Stimulated activated CD8-positive, alpha-beta memory T cell treated with anti-CD3 and anti-CD28 coated beads, Interleukin-4, amount 100 ng/mL, for 48 hours (primary cell): ENCODE data around the gene LARGE1.
"Not testable (repeated sequence)": the region's sequence is repeated elsewhere in the genome, so short reads cannot be mapped to it uniquely, and the experiment has no call there.

ENCODE experiments used
- DNase-seq: peaks from one replicate; pipeline ENCODE4 v3.0.0-alpha.2; 2020

The LARGE1 gene

DNA sequence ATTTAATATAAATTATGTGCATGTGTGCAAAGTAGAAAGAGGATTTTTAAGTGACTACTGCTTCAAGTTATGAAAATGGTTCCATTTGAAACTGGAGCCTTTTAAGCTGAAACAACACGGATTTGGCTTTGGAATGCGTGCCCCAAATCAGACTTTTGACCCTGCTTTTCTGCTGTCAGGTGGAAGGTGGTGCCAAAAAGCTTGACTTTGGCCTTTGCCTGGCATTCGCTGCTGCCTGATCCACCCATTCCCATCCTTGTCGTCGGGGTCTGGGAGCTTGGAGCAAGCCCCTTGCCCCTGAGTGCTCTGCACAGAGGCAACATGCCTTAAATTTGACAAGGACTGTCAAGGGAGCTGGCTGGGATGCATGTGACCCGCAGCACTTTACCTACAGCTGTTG is 526.8 kb downstream of the LARGE1 start:
- no peak for DNase-seq

DNA sequence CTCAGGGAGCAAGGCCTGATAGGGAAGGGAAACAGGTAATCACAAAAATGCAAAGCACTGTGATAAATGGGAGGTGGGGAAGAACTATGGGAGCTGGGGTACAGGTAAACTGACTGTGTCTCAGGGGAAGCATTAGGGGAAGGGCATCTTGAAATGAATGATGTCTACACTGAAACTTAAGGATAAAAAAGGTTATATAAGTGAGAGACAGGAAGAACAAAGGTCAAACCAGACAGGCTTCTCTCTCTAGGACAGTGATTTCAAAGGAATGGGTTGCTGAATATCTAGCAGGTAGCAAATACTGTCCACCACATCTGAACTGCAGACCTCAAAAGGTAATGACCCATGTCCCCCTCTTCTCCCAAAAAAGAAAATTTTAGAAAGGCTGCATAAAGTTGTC is 529.0 kb downstream of the LARGE1 start:
- DNase-seq: no peak

DNA sequence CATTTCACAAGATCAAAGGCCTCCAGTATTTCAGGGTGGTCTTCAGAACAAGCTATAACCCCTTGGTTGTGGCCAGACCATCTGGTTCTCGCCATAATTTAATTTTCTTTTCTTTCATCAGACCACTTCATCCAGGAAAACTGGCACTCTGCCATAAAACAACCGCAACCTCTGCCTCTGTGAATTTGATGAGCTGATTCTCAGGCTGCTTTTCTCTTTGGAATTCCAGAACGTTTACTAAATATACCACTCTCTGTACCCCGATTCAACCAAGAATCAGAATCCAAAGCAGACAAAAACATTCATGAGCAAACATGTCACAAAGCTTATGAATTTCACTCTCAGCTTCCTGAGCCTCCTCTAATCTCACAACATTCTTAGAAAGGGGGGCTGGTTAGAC is 530.3 kb downstream of the LARGE1 start:
- no peak for DNase-seq

DNA sequence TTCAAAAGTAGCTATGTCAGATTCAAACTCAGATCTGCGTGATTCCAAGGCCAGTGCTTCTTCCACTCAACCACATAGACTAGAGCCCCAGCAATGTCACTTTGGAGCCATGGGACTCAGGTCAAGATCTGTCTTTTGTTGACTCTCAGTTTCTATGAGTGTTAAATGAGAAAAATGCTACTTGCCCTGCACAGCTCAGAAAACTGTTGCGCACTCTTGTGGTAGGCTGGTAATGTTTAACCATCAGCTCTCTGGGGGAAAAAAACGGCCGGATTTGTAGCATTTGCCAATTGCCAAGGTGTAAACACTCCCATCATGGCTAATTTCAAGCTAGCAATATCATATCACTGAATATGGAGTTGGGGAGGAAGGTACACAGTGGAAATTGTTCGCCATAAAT is 534.0 kb downstream of the LARGE1 start:
- no peak for DNase-seq

DNA sequence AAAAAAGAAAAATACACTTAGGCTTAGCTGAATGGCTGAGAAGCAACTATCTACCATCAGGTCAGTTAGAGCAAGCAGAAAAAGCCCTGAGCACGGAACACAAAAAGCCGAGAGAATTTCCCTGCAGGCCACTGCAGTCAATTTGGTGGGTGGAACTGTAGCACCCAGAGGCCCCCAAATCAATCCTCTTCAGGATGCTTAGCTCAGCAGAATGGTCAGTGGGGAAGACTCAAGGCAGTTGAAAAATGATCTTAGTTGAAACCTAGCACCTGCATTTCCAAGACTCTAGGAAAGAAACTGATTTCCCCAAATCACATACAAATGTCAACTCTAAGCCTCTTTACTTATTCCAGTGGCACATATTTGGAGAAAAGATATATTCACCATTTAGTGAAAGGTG is 534.7 kb downstream of the LARGE1 start:
- DNase-seq: no peak

DNA sequence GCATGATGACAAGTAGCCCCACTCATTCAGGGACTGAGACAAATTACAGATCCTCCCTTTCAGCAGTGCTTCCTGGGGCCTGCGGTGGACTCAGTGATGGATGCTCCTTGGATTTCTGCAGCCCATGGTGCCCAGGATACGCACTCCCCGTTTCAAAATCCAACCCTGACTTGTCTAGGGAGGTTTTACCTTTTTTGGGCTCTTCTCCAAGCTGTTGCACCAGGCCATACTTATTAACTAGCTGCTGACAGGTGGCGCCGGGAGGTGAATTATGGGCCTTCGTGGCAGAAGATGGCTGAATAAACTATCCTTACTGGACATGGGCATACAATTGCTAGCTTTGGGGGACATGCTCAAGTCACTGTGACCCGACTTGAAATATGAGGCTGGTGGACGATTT is 537.8 kb downstream of the LARGE1 start:
- no peak for DNase-seq

DNA sequence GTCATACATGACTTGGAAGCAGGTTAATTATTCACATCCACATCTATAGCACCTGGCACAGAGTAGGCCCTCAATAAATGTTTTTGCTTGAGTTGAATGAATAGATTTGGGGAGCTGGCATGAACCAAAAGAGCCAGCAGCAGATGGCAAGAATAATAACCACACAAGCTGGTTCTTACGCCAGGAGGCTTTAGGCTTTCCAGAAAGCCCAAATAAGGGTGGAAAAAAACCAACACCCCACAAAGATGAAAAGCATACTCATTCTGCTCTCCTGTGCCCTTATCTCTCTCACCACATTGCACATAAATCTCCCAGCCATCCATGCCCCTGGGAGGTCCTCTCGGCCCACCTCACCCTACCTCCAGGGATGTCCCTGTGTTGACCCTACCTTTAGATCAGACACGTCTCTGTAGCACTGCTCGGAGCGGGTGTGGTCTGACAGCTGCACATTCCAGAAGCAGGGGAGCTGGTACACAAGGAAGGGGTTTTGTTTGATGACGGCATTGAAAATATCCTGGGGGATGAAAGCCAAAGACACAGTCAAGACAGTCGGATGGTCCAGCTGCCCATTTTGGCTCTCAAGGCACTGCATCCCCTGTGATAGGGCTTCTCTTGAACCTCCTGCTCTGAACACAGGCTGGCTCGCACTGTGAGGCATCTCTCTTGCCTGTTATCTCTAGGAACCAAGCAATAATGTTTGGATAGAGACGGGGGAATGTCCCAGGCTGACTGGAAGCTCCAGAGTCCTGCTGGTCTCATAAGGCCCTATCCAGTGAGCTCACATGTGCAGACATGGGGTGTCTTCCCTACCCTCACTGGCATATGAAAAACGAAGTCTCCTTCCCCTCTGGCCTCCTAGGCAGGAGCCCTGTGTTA is 538.5 kb downstream of the LARGE1 start:
- DNase-seq: no peak

DNA sequence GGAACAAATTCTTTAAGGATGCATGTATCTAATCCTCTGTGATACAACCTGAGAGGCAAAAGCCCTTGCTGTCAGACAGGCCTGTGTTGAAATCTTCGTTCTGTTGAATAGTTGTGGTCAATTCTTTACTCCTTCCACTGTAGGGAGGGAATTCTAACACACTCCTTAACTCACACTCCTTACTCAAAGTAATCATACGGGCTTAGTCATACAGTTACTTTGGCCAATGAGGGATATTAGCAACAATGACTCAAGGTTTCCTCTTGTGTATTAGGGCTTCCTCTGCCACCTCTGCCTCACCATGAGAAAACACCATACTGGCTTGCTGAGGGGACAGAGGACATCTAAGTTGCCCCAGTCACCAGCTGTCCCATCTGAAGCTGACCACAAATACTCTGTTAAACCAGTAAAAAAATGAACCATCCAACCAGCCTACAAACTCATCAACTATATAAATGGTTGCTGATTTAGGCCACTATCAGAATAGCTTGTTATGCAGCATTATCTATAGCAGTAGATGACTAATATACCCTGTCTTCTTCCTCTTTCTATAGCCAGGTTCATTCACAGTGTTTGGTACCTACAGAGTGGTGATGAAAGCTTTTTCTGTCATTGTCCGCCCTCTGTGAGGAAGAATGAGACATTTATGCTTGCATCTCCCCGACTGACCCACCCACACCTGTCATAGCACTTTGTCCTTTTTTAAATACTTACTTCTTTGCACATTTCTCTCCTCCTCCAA is 539.3 kb downstream of the LARGE1 start:
- DNase-seq: no peak

DNA sequence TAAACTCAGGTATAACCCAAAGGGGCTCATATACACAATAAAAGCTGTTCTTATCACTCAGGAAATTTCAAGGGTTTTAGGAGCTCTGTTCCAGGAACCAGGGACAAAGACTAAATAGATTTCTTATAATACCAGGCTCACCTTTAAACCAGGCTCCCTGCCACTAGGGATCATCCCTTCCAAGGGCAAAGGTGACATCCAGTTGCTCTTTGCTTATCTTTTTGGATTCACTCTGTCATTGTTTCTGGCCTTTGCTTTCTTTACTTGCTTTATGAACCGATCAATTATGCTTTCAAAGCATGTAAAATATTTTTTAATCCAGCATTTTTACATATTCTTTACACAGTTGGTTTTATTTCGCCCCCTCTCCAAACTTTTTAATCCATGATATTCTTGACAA is 540.4 kb downstream of the LARGE1 start:
- DNase-seq: no peak

DNA sequence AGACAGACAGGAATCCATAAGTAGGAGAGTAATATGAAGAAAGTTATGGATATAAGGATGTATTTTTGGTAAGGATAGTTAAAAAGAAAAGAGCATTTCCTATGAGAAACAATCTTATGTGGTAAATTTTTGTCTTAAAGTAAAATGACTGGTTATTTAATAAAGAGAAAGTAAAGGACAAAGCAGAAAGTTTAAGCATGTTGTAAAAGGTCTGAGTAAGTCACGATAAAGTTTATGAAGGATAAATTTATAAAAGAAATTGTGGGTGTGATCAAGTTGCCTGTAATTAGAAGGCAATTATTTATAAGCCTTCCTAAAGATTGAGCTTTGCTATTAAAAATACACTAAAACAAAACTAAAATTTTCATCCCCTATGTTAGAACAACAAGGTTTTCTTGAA is 547.4 kb downstream of the LARGE1 start:
- no peak for DNase-seq

DNA sequence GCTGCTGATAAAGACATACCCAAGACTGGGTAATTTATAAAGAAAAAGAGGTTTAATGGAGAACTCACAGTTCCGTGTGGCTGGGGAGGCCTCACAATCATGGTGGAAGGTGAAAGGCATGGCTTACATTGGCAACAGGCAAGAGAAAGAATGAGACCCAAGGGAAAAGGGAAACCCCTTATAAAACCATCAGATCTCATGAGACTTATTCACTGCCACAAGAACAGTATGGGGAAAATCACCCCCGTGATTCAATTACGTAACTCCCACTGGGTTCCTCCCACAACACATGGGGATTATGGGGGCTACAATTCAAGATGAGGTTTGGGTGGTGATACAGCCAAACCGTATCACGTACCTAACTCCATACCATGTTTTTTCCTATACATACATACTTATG is 557.0 kb downstream of the LARGE1 start:
- not testable (repeated sequence) for DNase-seq

DNA sequence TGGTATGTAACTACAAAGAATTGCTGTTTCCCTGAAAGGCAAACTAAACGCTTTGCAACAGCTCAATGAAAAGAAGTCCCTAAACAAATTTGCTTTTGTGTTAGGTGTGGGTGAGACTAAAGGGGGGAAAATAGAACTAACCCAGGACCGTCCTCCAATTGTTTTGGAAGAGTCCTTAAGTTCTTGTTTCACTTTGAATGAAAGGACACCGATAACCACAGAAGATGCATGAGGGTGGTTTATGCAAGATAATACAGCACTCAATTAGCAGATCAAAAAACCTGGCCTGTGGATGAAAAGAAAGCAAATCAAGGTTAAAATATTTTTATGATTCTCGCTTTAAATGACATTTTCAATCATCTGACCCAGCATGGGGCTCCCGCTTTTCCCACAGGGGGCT is 557.6 kb downstream of the LARGE1 start:
- DNase-seq: no peak

DNA sequence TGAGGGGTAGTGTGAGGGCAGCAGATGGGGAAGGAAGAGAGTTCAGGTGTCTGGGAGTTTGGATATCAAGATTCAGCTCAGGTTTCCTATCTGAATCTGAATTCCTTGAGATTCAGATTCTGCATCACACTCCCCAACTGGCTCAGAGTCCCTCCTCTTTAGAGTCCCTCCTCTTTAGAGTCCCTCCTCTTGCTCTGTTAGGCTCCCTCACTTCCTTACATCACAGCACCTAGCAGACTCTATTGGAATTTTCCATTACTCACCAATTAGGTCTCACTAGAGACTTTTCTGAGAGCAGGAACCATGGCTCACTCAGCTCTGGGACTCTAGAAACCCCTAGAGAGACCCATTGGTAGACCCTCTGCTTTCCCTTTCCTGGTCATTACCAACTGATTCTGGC is 558.7 kb downstream of the LARGE1 start:
- no peak for DNase-seq

DNA sequence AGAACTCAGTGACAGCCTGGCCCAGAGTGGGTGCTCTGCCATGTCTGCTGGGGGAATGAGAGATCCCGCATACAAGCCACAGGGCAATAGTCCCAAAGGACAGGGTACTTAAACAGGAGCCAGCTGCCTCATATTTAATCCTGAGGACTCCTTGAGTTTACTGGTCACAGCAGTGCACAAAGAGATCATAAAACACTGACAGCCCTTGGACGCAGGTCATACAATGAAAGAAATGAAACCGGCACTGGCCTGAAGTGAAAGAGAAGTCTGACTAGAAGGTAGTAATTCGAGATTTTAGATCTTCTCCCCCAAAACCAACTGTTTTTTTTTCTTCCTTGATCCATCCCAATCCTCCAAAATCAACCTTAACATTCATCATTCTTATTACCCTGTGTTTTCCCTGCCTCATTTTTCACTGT is 562.3 kb downstream of the LARGE1 start:
- no peak for DNase-seq

DNA sequence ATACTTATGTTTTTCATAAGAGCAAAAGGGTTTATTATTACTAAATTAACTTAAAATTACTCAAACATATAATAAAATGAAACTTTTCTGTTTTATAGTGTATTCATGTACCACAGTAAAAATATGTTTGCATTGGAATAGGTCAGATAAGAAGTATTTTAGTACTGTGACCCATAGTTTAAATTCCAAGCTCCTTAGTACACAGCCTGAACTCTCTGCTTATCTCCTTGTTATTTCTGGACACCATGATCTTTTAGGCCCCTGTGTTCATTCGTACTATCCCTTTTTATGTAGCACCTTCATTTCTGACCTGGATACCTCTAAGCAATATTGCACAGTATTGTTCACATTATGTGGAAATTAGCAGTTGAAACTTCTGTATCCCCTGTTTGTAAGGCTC is 565.3 kb downstream of the LARGE1 start:
- no peak for DNase-seq

DNA sequence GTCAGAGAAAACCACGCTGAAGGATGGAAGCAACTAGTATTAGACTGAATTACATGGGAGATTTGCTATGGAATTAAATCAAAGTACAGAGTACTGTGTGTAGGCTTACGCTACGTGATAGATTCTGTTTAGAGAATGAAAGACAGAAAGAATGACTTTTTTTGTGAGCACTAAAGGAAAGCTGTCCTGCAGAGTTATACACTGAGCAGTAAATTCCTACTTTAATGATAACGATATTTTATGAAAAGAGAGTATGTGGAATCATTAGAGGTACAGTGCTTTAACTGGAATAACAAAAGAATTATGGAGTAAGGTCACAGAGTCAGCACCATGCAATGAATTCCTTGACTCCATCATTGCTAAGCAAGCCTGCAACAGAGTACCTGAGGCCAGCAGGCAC is 566.8 kb downstream of the LARGE1 start:
- no peak for DNase-seq

DNA sequence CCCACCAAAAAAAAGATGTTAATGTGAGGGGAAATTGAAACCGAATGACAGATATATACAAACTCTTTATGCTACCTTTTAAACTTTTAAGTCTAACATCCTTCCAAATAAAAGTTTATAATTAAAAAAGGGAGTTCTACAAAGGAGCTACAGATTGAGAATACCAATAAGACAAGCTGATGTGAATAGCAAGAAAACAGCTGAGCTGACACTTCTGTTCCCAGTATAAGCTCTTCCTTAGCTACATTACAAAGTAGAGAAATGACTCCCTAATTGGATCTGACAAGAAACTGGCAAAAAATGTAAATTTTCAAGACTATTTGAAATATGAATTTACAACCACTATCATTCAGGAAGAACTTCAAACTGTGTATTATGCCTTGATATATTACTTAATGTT is 567.5 kb downstream of the LARGE1 start:
- no peak for DNase-seq

DNA sequence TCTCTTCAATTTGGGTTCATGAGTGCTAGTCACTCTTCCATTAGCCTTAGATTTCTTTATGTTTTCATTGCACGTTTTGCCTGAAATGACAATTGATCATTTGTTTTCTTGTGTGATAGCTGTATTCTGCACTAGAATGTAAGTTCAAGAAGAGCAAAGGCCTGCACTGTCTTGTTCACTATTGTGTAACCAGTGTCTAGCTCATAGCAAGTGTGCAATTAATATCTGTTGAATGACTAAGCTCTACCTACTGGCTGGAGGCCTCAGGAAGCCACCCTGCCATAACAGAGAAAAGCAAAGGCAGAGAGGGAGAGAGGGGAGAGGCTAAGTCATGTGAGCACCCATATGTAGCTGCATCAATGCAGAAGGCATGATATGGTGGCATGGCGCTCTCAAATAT is 569.3 kb downstream of the LARGE1 start:
- no peak for DNase-seq

DNA sequence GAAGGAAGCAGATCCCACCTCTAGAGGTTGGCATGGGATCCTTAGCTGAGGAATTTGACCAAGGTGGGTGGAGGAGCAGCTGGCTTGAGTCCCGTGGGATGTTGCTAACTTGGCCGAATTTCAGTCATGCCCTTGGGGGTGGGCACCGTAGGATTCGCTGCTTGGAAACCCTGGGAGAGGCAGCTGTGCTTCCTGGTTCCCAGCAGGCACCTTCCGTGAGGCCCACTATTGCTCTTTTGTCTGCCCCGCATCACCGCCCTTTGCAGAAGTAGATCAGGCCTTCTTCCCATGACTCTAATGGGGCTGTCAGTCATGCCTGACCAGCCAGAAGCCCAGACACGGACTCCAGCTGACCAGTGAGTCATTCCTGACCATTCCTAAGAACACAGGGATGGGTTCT is 569.8 kb downstream of the LARGE1 start:
- no peak for DNase-seq

DNA sequence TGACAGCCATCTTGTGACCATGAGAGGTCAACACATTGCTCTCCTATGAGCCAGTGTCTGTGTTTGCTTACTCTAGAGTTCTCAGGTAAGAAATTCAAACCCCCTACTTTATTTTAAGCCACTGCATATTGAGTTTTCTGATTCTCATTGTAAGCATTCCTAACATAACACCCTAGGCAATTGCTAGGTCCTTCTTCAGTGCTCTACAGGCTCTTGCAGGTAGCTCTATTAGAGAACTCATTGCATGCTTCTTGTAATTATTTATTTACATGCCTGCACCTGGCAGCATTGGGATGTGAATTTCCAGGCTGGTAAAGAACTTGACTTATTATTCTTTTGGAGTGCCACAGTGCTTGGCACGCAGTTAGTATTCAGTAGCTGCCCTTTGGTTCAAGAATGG is 573.3 kb downstream of the LARGE1 start:
- no peak for DNase-seq

DNA sequence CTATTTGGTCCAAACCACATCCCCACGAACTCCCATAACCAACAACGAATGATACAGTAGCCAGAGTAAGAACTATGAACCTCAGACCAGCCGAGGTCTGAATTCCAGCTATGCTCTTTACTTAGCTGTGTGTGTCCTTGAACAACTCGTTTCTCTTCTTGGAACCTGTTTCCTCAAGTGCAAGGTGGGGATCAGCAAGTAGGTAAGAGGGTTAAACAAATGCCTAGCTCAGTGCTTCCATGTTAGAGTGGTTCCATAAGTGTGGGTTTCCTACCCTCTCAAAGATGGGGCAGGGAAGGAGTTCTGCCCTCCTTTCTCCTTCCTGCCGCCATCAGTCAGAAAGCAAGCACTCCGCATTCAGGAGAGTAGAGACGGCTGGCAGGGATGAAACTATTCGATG is 578.7 kb downstream of the LARGE1 start:
- DNase-seq: no peak

DNA sequence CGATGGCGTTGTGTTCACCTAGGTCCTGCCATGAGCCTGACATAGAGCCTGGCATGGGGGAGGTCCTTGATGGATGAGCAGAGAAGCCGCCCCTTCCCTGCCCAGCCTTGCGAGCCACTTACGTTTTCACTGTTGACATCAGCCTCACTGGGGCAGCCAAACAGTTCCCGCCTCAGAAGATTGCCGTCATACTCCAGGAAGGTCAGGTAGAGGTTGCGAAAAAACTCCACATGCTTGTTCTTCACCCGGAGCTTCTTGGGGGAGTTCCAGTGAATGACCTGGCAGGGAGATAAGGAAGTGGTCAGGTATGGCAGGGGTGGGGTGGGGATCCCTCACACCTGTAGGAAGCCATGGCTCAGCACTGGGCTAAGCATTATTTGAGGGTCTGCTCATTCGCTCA is 582.8 kb downstream of the LARGE1 start:
- DNase-seq: no peak

DNA sequence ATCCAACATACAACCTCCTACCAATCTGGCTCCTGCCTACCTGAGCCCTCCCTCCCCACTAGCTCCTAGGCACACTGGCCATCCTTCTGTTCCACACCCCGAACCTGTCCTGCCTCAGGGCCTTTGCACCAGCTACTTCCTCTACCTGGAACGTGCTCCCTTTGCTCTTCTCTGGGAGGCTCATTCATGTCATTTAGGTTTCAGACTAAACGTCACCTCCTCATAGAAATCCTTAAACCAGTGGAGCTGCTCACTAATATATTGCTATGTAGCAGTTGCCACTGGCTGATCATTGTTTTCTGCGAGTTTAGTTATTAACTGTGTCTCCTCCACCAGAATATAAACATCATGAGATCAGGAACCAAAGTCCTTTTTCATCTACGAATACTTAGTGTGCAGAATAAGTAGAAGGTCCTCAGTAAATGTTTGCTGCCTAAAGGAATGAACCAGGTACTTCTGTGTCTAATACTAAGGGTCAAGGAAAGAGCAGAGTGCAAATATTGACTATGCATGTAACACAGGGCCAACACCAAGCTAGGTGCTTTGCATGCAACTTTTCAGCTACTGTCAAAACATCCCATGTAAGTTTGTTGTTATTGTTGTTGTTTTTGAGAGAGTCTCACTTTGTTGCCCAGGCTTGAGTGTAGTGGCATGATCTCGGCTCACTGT is 584.5 kb downstream of the LARGE1 start:
- DNase-seq: no peak

DNA sequence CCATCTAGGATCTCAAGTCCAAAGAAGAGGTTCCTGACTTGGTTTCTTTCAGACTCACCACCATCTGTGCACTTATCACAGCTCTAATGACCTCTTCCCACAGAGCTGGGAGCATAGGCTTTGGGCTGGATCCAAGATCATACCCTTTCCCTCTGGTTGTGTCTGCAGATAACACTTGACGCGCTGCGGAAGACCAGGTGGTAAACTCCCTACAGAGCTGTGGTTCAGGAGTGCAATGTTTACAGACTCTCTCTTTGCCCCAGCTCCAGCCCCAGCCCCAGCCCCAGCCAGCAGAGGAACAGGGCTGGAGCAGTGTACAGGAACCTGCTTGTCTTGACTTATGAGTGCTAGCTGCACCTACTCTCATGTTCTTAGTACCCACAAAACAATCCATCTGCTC is 587.7 kb downstream of the LARGE1 start:
- no peak for DNase-seq
